Ovary (tissue), 3 donors: Measurements from ENCODE around the gene MYO3B.

ENCODE experiments used
- CTCF ChIP-seq, 3 donors: fragments of 450-650 bp in 2 of 3; fragments of 200-600 bp in 1 of 3; IDR thresholded peaks; one replicate each; pipeline versions ENCODE4 v1.5.1 to v1.8.0; 2016 to 2022; ENCODE audit warnings: antibody characterized with exemption in 3 of 3, mild to moderate bottlenecking in 1 of 3
- EP300 ChIP-seq: sonication (generic); formaldehyde crosslinking; IDR thresholded peaks from one replicate; pipeline ENCODE4 v1.6.1; 2017; ENCODE audit warnings: antibody characterized with exemption
- POLR2A ChIP-seq: fragments of 450-650 bp; IDR thresholded peaks from one replicate; pipeline ENCODE4 v1.6.1; 2017; ENCODE audit warnings: antibody characterized with exemption, mild to moderate bottlenecking, moderate library complexity
- donor health status: DM: no; HTN: no; CAD: no.

- TF ChIP-seq POLR2A: no peak
- TF ChIP-seq EP300: no peak
- TF ChIP-seq CTCF (IDR thresholded peaks at IDR 0.05): no peak
Observed at GRCh38 chr2:170240629-170241028, 62.7 kb downstream of the MYO3B start.
